IPS-18a (cell line): Measurements from ENCODE around the gene OTOP1.
"Not testable (repeated sequence)": the region's sequence is repeated elsewhere in the genome, so short reads cannot be mapped to it uniquely, and the experiment has no call there.

Experiments used
- H3K27ac ChIP-seq: one replicate; pipeline ENCODE4 v1.5.1; 2013; ENCODE audit warnings: low read length
- H3K27me3 ChIP-seq: one replicate; pipeline ENCODE4 v1.6.1; 2013; ENCODE audit warnings: mild to moderate bottlenecking, low read length; ENCODE audit not compliant: control insufficient read depth, insufficient read depth
- H3K36me3 ChIP-seq: one replicate; pipeline ENCODE4 v1.6.1; 2013; ENCODE audit warnings: low read depth, low read length; ENCODE audit not compliant: control insufficient read depth
- H3K4me1 ChIP-seq: one replicate; pipeline ENCODE4 v1.6.1; 2013; ENCODE audit warnings: low read depth, low read length; ENCODE audit not compliant: control insufficient read depth
- H3K4me3 ChIP-seq: one replicate; pipeline ENCODE4 v1.5.1; 2013; ENCODE audit warnings: low read length
- H3K9ac ChIP-seq: one replicate; pipeline ENCODE4 v1.6.1; 2013; ENCODE audit warnings: mild to moderate bottlenecking, low read length, moderate library complexity
- H3K9me3 ChIP-seq: one replicate; pipeline ENCODE4 v1.6.1; 2013; ENCODE audit warnings: low read depth, low read length; ENCODE audit not compliant: control insufficient read depth

The OTOP1 gene

DNA sequence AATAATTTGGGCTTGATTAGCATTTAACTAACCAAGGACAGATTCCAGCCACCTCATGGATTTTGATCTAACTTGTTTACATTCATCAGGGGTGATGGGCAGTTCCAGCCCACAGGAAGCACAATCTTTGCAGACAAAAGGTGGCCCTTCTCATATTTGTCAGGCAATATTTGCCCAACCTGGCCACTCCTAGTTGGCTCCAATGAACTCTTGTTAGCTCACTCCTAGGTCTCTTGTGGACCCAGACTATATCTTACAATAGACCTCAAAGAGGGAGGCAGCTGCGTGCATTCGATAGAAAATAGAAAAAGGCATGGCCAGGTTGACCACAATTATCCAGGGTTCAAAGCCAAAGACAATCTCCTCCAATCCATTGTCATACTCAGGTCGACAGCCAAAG is 38.2 kb downstream of the OTOP1 start:
- H3K4me1 ChIP-seq, H3K9me3 ChIP-seq, H3K9ac ChIP-seq, H3K4me3 ChIP-seq, H3K27ac ChIP-seq, H3K27me3 ChIP-seq, H3K36me3 ChIP-seq: not testable (repeated sequence)

DNA sequence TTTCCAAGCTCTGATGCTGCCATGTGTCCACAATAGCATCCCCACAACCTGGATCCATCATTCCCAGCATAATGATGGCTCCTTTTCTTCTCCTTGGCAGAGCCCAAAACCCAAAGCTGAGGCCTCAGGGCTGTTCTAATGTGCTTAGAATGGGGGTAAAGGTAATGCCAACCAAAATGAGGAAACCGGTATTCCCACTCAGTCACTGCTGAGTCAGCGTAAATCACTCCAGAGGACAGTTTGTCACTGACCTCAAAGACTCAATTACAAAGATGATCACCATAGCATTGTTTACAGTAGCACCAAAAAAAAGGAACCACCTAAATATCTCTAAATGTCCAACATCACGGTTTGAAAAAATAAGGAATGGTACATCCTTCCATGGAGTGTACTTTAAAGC is 41.2 kb downstream of the OTOP1 start:
- Histone ChIP-seq H3K9me3 (no peaks in the 10 kb centered on the region), H3K36me3 (no peaks in the 10 kb centered on the region), H3K4me1 (no peaks in the 10 kb centered on the region), H3K9ac (no peak overlapping the region), H3K27me3 (no peaks in the 10 kb centered on the region), H3K4me3 (no peak overlapping the region), H3K27ac (no peak overlapping the region)

DNA sequence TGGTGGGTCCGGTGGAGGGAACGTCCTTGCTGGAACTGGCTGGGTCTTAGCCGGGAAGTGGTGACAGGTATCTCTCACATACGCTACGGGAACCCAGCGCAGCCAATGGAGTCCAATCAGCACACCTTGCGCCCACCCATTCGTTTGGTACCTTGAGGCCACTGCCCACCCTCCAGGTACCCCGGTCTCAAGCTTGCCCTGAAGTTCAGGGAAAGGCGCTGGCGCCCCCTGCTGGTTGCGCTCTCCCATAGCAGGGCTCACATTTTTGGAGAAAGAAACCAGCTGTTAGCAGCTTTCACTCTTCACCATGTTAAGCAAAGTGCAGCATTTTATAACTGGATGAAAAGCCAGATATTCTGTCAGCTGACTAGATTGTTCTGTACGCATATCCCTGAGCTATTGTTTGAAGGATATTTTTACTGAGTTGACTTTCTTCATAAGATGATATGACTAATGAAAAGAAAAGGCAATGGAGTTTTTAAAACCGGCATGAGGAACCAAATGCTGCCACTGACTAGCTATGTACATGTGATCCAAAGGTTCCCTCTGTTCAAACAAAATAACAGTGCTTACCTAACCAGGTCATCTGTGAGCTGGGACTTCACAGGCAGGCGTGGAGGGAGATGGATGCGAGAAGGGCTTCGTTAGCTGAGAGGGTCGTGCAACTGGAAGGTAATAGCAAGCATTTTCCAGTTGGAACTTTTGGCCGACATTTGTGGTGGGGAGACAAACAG is 43.7 kb downstream of the OTOP1 start:
- Histone ChIP-seq H3K4me3 (no peak overlapping the region), H3K9me3 (no peaks in the 10 kb centered on the region), H3K9ac (no peak overlapping the region), H3K36me3 (no peaks in the 10 kb centered on the region), H3K4me1 (no peaks in the 10 kb centered on the region), H3K27ac (no peak overlapping the region), H3K27me3 (no peaks in the 10 kb centered on the region)

DNA sequence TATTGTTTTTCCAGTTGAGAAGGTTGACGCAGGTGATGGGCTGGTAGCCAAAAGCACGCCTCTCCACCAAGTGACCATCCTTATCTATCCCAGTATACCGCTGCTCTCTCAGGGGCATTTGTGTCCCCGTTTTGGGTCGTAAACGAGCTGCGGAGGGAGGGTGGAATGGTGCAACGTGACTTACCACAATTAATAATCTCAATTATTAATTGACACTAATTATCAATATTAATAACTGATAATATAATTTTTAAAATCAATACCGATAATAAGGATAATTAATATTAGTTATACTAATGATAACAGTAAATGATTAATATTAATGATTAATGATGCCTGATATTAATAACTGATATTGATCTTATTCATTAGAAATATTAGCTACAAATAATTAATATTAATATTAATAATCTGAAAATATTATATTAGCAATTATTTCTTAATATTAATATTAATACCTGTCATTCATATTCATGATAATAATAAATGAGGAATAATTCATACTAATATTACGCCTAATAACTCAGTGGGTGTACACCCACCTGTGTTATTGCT is 56.1 kb downstream of the OTOP1 start:
- no peaks in the 10 kb centered on the region for H3K36me3 ChIP-seq
- no peaks in the 10 kb centered on the region for H3K27me3 ChIP-seq
- H3K4me3 ChIP-seq: no peak overlapping the region
- H3K9ac ChIP-seq: no peak overlapping the region
- no peak overlapping the region for H3K27ac ChIP-seq
- H3K9me3 ChIP-seq: no peaks in the 10 kb centered on the region
- H3K4me1 ChIP-seq: no peaks in the 10 kb centered on the region

DNA sequence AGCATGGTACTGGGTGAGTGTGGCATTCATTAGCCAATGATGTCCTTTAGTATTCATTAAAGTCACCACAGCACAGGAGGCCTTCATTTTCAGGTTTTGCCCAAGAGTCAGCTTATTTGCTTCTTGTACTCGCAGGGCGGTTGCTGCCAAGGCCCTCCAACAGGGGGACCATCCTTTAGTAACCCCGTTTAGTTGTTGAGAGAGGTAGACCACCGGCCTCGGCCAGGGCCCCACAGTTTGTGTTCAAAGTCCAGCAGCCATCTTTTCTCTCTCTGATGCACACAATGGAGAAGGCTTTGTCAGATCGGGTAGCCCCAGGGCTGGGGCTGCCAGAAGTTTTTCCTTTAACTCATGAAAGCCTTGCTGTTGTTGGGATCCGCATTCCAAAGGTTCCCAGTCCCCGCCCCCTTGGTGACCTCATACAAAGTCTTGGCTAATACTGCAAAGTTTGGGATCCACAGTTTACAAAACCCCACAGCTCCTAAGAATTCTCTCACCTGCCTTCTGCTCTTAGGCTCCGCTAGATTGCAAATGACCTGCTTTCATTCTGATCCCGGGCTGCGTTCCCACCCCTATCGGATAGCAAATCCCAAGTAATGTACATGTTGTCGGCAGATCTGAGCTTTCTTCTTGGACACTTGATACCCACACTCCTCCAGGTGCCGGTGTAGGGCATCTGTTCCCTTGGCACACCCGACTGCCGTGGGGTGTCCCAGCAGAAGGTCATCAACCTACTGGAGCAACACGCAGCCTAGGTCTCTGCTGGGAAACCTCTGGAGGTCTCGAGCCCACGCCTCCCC is 58.5 kb downstream of the OTOP1 start:
- H3K27ac ChIP-seq, H3K9ac ChIP-seq, H3K9me3 ChIP-seq, H3K4me3 ChIP-seq, H3K4me1 ChIP-seq, H3K36me3 ChIP-seq, H3K27me3 ChIP-seq: not testable (repeated sequence)

DNA sequence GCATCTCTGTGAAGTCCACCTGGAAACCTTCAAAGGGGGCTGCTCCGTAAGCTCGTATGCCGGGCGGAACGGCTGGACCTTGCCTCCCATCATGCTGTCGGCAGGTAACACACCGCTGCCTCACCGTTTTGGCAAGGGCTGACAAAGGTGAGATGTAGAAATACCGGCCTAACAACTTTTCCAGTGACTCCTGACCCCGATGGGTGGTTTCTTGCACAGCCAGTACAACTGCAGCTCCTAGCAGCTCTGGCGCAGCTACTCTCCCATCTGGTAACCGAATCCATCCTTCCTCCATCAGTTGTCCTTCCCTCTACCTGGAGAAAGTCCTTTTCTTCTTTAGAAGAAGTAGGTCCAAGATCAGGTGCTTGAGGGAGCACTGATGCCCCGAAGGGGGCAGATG is 59.7 kb downstream of the OTOP1 start:
- H3K9ac ChIP-seq: not testable (repeated sequence)

DNA sequence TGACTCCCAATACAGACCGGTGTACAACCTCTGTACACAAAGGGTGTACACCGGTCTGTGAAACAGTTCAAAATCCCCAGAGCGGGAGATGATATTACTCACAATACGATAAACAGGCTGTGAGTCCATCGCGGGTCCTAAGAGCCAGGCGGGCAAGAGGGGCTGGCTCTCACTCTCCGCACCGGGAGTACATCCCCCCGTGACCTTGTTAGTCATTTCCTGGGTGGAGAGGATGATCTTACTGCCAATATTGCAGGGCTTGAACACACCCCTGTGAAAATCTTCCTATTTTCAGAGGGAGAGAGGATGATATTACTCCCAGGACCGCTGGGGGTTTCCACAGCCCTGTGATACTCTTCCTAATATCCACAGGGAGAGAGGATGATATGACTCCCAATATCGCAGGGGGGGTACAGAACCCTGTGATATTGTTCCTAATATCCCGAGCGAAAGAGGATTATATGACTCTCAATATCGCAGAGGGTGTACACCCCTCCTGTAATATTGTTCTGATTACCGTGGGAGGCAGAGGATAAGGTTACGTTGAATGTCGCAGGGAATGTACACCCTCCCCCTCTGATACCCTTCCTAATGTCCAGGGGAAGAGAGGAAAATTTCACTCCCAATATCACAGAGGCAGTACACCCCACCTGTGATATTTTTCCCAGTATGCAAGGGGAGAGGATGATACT is 60.9 kb downstream of the OTOP1 start:
- H3K4me1 ChIP-seq, H3K27ac ChIP-seq, H3K4me3 ChIP-seq, H3K9me3 ChIP-seq, H3K9ac ChIP-seq, H3K36me3 ChIP-seq, H3K27me3 ChIP-seq: not testable (repeated sequence)

More for the DNA sequence above, 59.7 kb downstream of the OTOP1 start:
- H3K4me1 ChIP-seq, H3K27me3 ChIP-seq, H3K36me3 ChIP-seq, H3K4me3 ChIP-seq, H3K27ac ChIP-seq, H3K9me3 ChIP-seq: not testable (repeated sequence)

DNA sequence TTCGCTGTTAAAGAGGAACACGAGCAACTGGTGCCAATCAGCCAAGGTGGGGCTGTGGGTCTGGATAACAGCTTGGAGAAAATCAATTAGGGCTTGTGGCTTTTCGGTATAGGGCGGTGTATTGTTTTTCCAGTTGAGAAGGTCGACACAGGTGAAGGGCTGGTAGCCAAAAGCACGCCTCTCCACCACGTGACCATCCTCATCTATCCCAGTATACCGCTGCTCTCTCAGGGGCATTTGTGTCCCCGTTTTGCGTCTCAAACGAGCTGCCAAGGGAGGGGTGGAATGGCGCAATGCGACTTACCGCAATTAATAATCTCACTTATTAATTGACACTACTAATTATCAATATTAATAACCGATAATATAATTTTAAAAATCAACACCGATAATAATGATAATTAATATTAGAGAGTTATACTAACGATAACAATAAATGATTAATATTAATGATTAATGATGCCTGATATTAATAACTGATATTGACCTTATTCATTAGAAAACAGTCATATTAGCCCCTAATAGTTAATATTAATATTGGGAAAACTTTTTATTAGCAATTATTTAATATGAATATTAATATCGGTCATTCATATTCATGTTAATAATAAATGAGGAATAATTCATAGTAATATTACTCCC is 62.1 kb downstream of the OTOP1 start:
- not testable (repeated sequence) for H3K4me3 ChIP-seq, H3K27me3 ChIP-seq, H3K9me3 ChIP-seq, H3K36me3 ChIP-seq, H3K27ac ChIP-seq, H3K9ac ChIP-seq, H3K4me1 ChIP-seq

DNA sequence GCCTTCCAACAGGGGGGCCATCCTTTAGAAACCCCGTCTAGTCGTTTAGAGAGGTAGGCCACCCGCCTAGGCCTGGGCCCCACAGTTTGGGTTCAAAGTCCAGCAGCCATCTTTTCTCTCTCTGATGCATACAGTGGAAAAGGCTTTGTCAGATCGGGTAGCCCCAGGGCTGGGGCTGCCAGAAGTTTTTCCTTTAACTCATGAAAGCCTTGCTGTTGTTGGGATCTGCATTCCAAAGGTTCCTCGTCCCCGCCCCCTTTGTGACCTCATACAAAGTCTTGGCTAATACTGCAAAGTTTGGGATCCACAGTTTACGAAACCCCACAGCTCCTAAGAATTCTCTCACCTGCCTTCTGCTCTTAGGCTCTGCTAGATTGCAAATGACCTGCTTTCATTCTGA is 64.5 kb downstream of the OTOP1 start:
- H3K27ac ChIP-seq, H3K36me3 ChIP-seq, H3K4me1 ChIP-seq, H3K9me3 ChIP-seq, H3K9ac ChIP-seq, H3K27me3 ChIP-seq, H3K4me3 ChIP-seq: not testable (repeated sequence)

DNA sequence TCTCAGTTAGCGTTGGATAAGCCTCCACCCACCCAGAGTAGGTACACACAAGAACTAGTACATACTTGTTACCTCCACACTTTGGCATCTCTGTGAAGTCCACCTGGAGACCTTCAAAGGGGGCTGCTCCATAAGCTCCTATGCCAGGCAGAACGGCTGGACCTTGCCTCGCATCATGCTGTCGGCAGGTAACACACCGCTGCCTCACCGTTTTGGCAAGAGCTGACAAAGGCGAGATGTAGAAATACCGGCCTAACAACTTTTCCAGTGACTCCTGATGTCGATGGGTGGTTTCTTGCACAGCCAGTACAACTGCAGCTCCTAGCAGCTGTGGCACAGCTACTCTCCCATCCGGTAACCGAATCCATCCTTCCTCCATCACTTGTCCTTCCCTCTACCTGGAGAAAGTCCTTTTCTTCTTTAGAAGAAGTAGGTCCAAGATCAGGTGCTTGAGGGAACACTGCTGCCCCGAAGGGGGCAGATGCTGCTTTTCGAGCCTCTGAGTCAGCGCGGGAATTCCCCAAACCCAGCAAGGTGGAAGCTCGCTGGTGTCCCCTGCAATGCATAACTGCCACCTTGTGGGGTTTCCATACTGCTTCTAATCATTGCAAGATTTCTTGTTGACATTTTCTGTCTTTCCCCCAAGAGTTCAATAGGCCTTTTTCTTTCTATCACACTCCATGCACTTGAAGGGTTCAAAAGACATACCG is 65.6 kb downstream of the OTOP1 start:
- not testable (repeated sequence) for H3K4me3 ChIP-seq, H3K9ac ChIP-seq, H3K36me3 ChIP-seq, H3K27ac ChIP-seq, H3K27me3 ChIP-seq, H3K9me3 ChIP-seq, H3K4me1 ChIP-seq

DNA sequence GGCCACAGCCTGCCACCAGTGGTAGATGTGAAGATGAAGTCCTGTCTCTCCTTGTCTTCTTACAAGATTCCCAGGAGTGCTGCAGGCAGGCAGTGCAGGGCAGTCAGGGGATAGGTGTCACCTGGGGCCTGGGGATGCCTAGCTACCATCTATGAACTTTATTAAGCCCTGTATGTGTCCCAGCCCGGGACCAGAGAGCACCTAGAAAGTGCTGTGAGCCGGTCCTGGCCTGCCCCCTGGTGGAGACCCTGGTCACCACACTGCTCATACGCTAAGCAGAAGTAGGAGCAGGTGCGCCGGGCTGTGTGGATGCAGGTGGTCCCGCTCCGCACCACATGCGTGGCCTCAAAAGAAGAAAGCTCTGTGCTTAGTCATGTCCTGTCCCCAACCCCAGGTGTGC is 81.1 kb downstream of the OTOP1 start:
- not testable (repeated sequence) for H3K4me1 ChIP-seq, H3K27ac ChIP-seq, H3K9me3 ChIP-seq, H3K4me3 ChIP-seq, H3K9ac ChIP-seq, H3K36me3 ChIP-seq
- H3K27me3 ChIP-seq: peaks cover 13% of the 10 kb centered on the region
